ENCODE results near the gene TLE7. TPM values are rescaled to one million over a fixed set of nuclear protein-coding genes. Genes with fewer than 3 reads are reported as not detected.

The TLE7 gene
- total RNA-seq, 4 donors from 2014 or later, result not detected

DNA sequence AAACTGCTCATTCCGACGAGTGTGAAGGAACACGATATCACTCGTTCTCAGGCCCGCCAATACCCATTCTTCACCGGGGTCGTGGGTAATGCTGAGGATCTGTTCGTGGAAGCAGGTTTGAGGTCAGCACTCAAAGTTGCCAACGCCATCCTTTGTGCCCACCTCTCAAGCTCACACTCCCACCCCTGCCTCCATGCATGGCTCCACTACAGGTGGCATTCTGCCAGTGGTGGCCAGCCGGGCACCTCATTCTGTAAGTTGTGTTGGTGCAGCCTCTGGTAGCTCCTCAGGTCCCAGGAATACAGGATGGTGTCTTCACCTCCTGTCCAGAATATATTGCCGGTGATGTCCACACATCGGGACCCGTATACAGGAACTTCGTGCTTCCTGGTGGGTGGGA is 10.7 kb downstream of the TLE7 start:
- 80 to 85% methylated on average over 14 of the region's 14 CpGs for WGBS, 2 donors
- Histone ChIP-seq H3K27me3 (no peaks in the 10 kb centered on the region), H3K4me3 (replicated peaks in 1 of 3) (no peak overlapping the region), H3K27ac (no peak overlapping the region), H3K9me3 (no peaks in the 10 kb centered on the region), H3K36me3 (no peaks in the 10 kb centered on the region), H3K4me1 (no peaks in the 10 kb centered on the region)
- no peak for DNase-seq
- intact Hi-C loops (cut with DNase I), result no loop called here
- TF ChIP-seq POLR2A (IDR thresholded peaks at IDR 0.05), result no peak
- TF ChIP-seq, protein P1, sequence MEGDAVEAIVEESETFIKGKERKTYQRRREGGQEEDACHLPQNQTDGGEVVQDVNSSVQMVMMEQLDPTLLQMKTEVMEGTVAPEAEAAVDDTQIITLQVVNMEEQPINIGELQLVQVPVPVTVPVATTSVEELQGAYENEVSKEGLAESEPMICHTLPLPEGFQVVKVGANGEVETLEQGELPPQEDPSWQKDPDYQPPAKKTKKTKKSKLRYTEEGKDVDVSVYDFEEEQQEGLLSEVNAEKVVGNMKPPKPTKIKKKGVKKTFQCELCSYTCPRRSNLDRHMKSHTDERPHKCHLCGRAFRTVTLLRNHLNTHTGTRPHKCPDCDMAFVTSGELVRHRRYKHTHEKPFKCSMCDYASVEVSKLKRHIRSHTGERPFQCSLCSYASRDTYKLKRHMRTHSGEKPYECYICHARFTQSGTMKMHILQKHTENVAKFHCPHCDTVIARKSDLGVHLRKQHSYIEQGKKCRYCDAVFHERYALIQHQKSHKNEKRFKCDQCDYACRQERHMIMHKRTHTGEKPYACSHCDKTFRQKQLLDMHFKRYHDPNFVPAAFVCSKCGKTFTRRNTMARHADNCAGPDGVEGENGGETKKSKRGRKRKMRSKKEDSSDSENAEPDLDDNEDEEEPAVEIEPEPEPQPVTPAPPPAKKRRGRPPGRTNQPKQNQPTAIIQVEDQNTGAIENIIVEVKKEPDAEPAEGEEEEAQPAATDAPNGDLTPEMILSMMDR (IDR thresholded peaks at IDR 0.05), result no peak

- Histone ChIP-seq H3K36me3 (no peaks in the 10 kb centered on the region), H3K9me3 (no peaks in the 10 kb centered on the region), H3K4me3 (replicated peaks in 1 of 3) (no peak overlapping the region), H3K4me1 (no peaks in the 10 kb centered on the region), H3K27ac (no peak overlapping the region), H3K27me3 (no peaks in the 10 kb centered on the region)
- TF ChIP-seq POLR2A (IDR thresholded peaks at IDR 0.05), result no peak
- TF ChIP-seq, protein P1 (IDR thresholded peaks at IDR 0.05), result no peak
- intact Hi-C loops (cut with DNase I), result no loop called here
- 79 to 82% methylated on average over 6 of the region's 6 CpGs for WGBS, 2 donors
- DNase-seq, result no peak
Measured at GRCh38 chr16:71430744-71431143, 11.1 kb downstream of the TLE7 start.

- Histone ChIP-seq H3K4me3 (replicated peaks in 1 of 3) (no peak overlapping the region), H3K4me1 (no peaks in the 10 kb centered on the region), H3K27ac (no peak overlapping the region), H3K27me3 (no peaks in the 10 kb centered on the region), H3K9me3 (no peaks in the 10 kb centered on the region), H3K36me3 (no peaks in the 10 kb centered on the region)
- TF ChIP-seq POLR2A (IDR thresholded peaks at IDR 0.05), result no peak
- TF ChIP-seq, protein P1 (IDR thresholded peaks at IDR 0.05), result no peak
- WGBS, 2 donors, result 76 to 80% methylated on average over 3 of the region's 3 CpGs
- intact Hi-C loops (cut with DNase I), result no loop called here
- DNase-seq, result no peak
Measured at GRCh38 chr16:71429581-71429980, 12.3 kb downstream of the TLE7 start.

DNA sequence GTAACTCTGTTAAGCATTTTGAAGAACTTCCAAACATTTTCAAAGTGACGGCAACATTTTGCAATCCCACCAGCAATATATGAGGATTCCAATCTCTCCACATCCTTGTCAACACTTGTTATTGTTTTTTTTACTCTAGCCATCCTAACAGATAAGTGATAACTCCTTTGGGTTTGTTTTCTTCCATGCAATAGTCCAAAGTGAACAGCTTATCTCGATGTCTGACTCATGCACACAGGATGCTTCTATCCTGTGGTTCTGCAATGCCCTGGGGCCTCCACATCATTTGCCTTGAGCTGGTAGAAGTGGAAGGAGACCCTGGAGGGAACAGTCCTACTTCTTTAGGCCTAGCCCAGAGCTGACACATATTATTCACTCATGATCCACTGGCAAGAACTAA is 13.0 kb downstream of the TLE7 start:
- H3K27ac ChIP-seq, result no peak overlapping the region
- H3K4me1 ChIP-seq, result no peaks in the 10 kb centered on the region
- DNase-seq, result no peak
- TF ChIP-seq, protein P1 (IDR thresholded peaks at IDR 0.05), result no peak
- no peak for TF ChIP-seq POLR2A (IDR thresholded peaks at IDR 0.05)
- intact Hi-C loops (cut with DNase I), result no loop called here
- no peaks in the 10 kb centered on the region for H3K9me3 ChIP-seq
- no peaks in the 10 kb centered on the region for H3K27me3 ChIP-seq
- no peaks in the 10 kb centered on the region for H3K36me3 ChIP-seq
- no peak overlapping the region for H3K4me3 ChIP-seq (replicated peaks in 1 of 3)
- WGBS, 2 donors, result 91 to 92% methylated on average over 2 of the region's 2 CpGs

DNA sequence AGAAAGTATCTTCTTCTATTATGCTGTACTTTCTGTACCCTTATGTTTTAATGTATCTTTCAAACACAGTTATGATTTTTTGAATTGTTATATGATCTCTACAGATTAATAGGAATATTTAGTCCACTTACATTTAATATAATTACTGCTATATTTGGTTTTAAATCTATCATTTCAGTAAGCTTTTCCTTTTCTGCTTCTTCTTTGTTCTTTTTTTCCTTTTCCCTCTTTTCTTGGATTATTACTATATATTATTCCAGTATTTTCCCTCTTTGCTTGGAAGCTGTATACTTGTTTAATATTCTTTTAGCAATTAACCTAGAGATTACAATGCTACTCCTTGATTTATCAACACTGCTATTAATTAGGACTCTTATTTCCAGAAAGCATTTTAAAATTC is 13.5 kb downstream of the TLE7 start:
- no peak overlapping the region for H3K4me3 ChIP-seq (replicated peaks in 1 of 3)
- H3K36me3 ChIP-seq, result no peaks in the 10 kb centered on the region
- no peak for DNase-seq
- H3K9me3 ChIP-seq, result no peaks in the 10 kb centered on the region
- intact Hi-C loops (cut with DNase I), result no loop called here
- H3K27me3 ChIP-seq, result no peaks in the 10 kb centered on the region
- H3K27ac ChIP-seq, result no peak overlapping the region
- H3K4me1 ChIP-seq, result no peaks in the 10 kb centered on the region
- TF ChIP-seq, protein P1 (IDR thresholded peaks at IDR 0.05), result no peak
- TF ChIP-seq POLR2A (IDR thresholded peaks at IDR 0.05), result no peak

All from thyroid gland (tissue), 4 donors.